ENCODE data around the gene FASTKD3.

GRCh38 chr5:7813576-7813975 lies 55.3 kb downstream of the FASTKD3 start:
- TF ChIP-seq CTCF (IDR thresholded peaks at IDR 0.05) (no peak), POLR2A (IDR thresholded peaks at IDR 0.05) (no peak)

Measured in transverse colon (tissue), 3 donors.